ENCODE results near the gene SP110. TPM values are rescaled to one million over a fixed set of nuclear protein-coding genes. Genes with fewer than 3 reads are reported as not detected.

Gene SP110
- total and polyA plus RNA-seq, 2 of the 8 experiments (the other 6 are each of a cell fraction or from before 2014, with no cell fraction given): 3.1 to 7.1 TPM

DNA sequence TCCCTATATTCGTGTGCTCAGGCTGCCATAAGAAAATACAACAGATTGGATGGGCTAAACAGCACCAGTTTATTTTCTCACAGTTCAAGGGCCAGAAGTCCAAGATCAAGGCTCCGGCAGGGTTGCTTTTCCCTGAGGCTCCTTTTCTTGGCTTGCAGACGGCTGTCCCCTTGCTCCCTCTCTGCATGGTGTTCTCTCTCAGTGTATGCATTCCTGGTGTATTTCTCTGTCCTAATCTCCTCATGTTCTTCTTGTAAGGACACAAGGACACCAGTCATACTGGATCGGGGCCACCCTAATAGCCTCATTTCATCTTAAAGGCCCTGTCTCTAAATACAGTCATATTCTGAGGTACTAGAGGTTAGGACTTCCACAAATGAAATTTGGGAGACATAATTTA is 88.4 kb downstream of the SP110 start:
- H3K14ac ChIP-seq (ENCODE audit: insufficient read length): no peak overlapping the region
- no peak overlapping the region for H2BK12ac ChIP-seq (ENCODE audit: low read depth, low read length)
- WGBS, 2 experiments (ENCODE audit: extremely low coverage in 1 of 2, insufficient coverage in 1 of 2, insufficient read length in 1 of 2, insufficient replicate concordance in 2 of 2, low coverage in 1 of 2, low lambda C conversion rate in 2 of 2, missing lambda C conversion rate in 1 of 2): 59% methylated on average over 4 of the region's 4 CpGs; no CpG with 5 or more reads in 1 of the 2 experiments
- no peaks in the 10 kb centered on the region for H4K20me1 ChIP-seq (replicated peaks in 1 of 2; ENCODE audit: control insufficient read depth in 1 of 2, insufficient read depth in 2 of 2, low read length in 2 of 2)
- peaks cover 0 to 2% of the 10 kb centered on the region in 2 experiments; a peak in 2 of 4 replicates for H3K9me3 ChIP-seq (ENCODE audit: insufficient read depth in 2 of 2, low read depth in 1 of 2, low read length in 1 of 2)
- no peak overlapping the region for H3K18ac ChIP-seq (ENCODE audit: extremely low read depth, low read length)
- H3K27me3 ChIP-seq (replicated peaks in 1 of 4; ENCODE audit: control insufficient read depth in 3 of 4, extremely low read depth in 1 of 4, insufficient read depth in 3 of 4, low read length in 3 of 4): no peaks in the 10 kb centered on the region
- no peak overlapping the region for H2BK120ac ChIP-seq (replicated peaks; ENCODE audit: low read depth, low read length)
- no peaks in the 10 kb centered on the region for H3K4me1 ChIP-seq (replicated peaks in 1 of 4; ENCODE audit: control insufficient read depth in 3 of 4, insufficient read depth in 4 of 4, low read length in 3 of 4)
- H3K23ac ChIP-seq (ENCODE audit: insufficient read length): no peak overlapping the region
- H2BK15ac ChIP-seq (ENCODE audit: low read length): no peak overlapping the region
- no peak overlapping the region for H2BK5ac ChIP-seq (ENCODE audit: low read depth, low read length)
- no peak overlapping the region for H2AK5ac ChIP-seq (ENCODE audit: low read depth, low read length)
- no peak overlapping the region for H3K4me2 ChIP-seq (ENCODE audit: insufficient read depth in 1 of 2, low read depth in 2 of 2, low read length in 2 of 2)
- ChIA-PET POLR2A (ENCODE audit: partially characterized antibody) (no interaction called here), CTCF (ENCODE audit: partially characterized antibody) (interaction anchor here (1.4 kb wide), 1 partner anchor 64 kb away, joined by 4 read pairs; no protein-coding TSS in a partner anchor)
- H4K8ac ChIP-seq (ENCODE audit: extremely low read depth, insufficient read depth, low read length): no peak overlapping the region
- no peak overlapping the region for H2BK20ac ChIP-seq (ENCODE audit: low read length)
- H3K56ac ChIP-seq (replicated peaks; ENCODE audit: insufficient read length, low read depth, low read length): no peak overlapping the region
- H3K4ac ChIP-seq (replicated peaks; ENCODE audit: insufficient read length, low read depth, low read length): no peak overlapping the region
- no peak overlapping the region for H4K5ac ChIP-seq (ENCODE audit: insufficient read length, low read depth, low read length)
- TF ChIP-seq BACH1 (IDR thresholded peaks at IDR 0.05; ENCODE audit: low read length): no peak
- no peak for TF ChIP-seq EP300 (IDR thresholded peaks at IDR 0.05; ENCODE audit: borderline replicate concordance in 1 of 2, low read depth in 2 of 2, low read length in 2 of 2)
- no peak for TF ChIP-seq POLR2AphosphoS5 (IDR thresholded peaks at IDR 0.05; ENCODE audit: low read depth, low read length)
- TF ChIP-seq, protein P1, sequence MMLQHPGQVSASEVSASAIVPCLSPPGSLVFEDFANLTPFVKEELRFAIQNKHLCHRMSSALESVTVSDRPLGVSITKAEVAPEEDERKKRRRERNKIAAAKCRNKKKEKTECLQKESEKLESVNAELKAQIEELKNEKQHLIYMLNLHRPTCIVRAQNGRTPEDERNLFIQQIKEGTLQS (IDR thresholded peaks at IDR 0.05; ENCODE audit: insufficient read depth, low read depth, low read length): no peak
- no peak for TF ChIP-seq CEBPB (IDR thresholded peaks at IDR 0.05; ENCODE audit: low read depth, low read length)
- no peak for TF ChIP-seq SP1 (IDR thresholded peaks at IDR 0.05; ENCODE audit: low read depth, low read length)
- TF ChIP-seq, protein P2, sequence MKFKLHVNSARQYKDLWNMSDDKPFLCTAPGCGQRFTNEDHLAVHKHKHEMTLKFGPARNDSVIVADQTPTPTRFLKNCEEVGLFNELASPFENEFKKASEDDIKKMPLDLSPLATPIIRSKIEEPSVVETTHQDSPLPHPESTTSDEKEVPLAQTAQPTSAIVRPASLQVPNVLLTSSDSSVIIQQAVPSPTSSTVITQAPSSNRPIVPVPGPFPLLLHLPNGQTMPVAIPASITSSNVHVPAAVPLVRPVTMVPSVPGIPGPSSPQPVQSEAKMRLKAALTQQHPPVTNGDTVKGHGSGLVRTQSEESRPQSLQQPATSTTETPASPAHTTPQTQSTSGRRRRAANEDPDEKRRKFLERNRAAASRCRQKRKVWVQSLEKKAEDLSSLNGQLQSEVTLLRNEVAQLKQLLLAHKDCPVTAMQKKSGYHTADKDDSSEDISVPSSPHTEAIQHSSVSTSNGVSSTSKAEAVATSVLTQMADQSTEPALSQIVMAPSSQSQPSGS (IDR thresholded peaks at IDR 0.05; ENCODE audit: low read length): no peak
- no peak for TF ChIP-seq SAP30 (IDR thresholded peaks at IDR 0.05; ENCODE audit: insufficient read depth, insufficient replicate concordance, low read length)
- no peak overlapping the region for H3K9ac ChIP-seq (replicated peaks in 1 of 4; ENCODE audit: extremely low read depth in 1 of 4, low read depth in 3 of 4, low read length in 3 of 4)
- no peaks in the 10 kb centered on the region for H3K23me2 ChIP-seq (ENCODE audit: low read depth, low read length)
- 0 out of 2 replicates have a peak overlapping the region, but pooled peaks have one; percentile 9 for H2AFZ ChIP-seq (ENCODE audit: low read length)
- no peak for FAIRE-seq
- no peak overlapping the region for H4K91ac ChIP-seq (replicated peaks; ENCODE audit: insufficient read length, low read length)
- no peak for DNase-seq (ENCODE audit: low read depth in 1 of 2, low spot score in 2 of 2)
- H3K27ac ChIP-seq (ENCODE audit: low read depth, low read length): no peak overlapping the region
- H3K4me3 ChIP-seq (ENCODE audit: extremely low read depth in 1 of 4, insufficient read depth in 2 of 4, low read depth in 3 of 4, low read length in 4 of 4): no peak overlapping the region
- no peaks in the 10 kb centered on the region for H3K36me3 ChIP-seq (ENCODE audit: control insufficient read depth in 2 of 4, insufficient read depth in 4 of 4, low read length in 3 of 4)
- H3K79me1 ChIP-seq (ENCODE audit: low read depth, low read length): no peaks in the 10 kb centered on the region
- no peaks in the 10 kb centered on the region for H3K79me2 ChIP-seq (ENCODE audit: control insufficient read depth in 1 of 2, insufficient read depth in 2 of 2, low read length in 2 of 2)
